SHP77 (cell line): ENCODE data around the gene MVD.
A peak's percentile ranks its signal among the peaks of the same experiment; 100 is the strongest.

Experiments used
- DNase-seq, 2 experiments: peaks; one replicate each; lab custom pipeline; 2025; lab: John Stamatoyannopoulos, UW

Gene MVD

DNA sequence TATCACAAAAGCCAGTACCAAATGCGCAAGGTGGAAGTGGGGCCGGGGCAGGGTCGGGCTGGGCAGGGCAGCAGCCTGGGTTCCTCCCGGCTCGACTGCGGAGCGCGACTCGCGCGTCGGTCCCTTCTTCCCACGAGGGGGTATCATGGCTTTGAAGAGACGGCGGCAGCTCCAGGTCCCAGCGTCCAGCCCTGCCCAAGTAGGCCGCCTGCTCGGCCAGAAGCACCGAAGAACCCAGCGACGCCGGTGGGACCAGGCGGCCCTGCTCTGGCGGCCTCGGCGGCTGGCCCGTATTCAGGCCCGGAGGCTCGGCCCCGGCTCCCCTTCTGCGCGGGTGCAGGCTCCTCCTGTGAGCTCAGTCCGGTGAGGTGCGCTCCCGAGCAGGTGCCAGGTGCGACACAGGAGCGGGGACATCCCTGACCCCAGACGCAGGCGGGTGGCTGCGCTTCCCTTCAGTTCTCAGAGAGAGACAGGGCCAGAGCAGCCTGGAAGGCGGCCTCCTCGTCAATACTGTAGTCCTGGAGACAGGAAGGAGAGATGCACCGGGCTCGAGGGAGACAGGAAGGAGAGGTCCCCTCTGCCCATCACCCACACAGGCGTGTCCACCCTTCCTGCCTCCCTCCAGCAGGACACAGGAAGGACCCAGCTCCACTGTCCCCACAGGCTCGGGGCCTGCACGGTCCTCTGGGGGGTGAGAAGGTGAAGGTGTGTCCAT lies 34.4 kb upstream of the MVD start:
- no peak for DNase-seq

GRCh38 chr16:88696441-88696840 lies 33.5 kb upstream of the MVD start:
- DNase-seq, result no peak

DNA sequence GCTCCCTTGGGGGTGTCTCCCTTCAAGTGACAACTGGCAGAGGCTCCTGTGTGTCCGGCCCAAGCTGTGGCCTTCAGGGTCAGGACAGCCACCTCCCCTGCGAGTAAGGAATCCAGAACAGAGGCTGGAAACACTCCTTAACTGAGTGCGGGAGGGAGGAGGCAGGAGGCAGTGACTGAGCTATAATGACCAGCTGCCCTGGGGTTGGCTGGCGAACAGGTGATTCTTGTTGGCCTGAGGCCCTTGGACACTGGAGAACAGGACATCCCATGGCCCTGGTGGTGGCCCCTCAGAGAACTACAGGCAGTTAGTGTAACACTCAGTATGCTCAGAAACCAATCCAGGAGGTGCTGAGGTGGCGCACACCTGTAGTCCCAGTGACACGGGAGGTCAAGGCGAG lies 32.9 kb upstream of the MVD start:
- DNase-seq, result no peak

DNA sequence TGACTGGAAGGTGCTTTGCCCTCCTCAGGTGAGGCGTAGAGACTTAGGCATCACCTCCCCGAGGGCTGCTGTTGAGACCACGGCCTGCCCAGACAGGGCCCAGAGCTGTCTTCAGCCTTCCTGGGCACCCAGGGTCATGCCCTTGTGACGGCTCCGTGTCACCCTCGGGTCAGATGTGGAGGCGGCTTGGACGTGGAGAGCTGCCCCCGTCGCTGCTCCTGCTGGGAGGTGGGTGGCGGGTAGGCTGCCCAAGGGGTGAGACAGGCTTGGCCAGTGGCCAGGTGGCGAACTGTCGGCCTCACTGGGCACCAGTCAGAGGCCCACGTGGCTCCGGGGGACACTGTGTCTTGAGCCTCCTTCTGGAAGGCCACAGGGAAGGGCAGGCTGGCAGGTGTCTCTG lies 32.3 kb upstream of the MVD start:
- DNase-seq, result no peak

DNA sequence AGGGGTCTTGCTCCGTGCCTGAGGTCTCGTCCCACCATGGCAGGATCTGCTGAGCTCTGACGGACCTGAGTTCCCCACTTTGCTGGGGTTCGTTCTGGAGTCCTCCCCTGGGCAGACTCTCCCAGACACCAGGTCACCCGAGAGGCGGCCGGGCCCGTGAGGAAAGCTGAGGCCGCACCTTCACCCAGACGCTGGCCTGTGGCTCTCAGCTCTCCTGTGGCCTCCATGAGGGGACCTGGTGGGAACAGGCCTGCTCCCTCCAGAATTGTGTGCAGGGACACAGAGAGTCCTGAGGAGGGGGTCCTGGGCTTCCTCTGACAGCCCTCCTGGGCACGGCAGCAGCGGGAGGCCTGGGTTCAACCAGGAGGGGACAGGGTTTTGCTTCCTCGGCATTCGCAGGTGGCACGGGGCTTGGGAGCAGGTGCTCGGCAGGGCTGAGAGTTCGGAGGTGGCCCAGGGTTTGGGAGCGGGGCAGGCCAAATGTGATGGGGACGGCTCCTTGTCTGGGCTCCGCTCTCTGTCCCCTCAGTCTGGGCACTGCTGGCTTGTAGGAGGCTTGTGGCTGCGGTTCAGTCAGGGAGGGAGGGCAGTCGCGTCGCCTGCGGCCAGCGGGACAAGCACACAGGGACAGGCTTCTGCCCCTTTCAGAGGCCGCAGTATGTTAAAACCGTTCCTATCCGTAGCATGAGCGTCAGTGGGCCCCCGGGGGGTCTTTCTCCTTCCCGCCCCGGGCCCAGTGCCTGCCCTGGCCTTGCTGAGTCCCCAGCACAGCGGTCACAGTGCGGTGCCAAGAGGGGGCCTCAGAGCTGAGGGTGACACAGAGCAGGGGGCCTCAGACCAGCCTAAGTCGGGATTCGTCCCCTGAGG lies 31.6 kb upstream of the MVD start:
- no peak for DNase-seq

DNA sequence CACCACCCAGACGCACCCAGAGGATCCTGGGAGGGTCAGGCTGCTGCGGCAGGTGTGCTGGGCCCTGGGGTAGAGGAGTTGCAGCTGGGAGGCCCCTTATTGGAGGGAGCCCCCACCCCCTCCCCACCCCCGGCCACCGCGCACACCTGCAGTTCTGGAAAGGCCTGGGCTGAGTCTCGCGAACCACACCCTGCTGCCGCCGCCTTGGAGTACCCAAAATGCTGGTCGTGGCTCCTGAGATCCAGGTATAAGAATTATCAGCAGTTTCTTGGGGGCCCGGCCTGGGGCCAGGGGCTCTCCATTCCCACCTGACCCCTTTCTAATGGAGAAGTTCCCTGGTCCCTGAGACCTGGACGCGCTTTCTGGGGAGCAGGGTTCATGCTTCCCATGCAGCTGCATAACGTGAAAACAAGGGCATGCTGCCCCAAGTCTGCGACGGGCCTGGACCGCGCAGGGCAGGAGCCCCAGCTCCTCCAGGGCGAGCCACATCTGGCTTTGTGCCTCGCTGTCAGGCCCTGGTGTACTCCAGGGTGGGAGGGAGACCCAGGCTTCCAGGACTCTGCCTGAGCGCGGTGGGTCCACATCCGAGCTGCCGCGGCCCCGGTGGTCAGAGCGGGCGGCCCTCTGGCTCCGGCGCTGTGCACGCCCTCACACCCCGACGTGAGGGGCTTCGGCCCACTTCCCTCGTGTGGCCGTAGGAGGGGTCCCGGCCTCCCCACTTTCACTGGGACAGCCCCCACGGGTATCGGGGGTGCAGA lies 30.7 kb upstream of the MVD start:
- no peak for DNase-seq

- DNase-seq, result no peak
Measured at GRCh38 chr16:88692861-88693260, 30.0 kb upstream of the MVD start.

DNA sequence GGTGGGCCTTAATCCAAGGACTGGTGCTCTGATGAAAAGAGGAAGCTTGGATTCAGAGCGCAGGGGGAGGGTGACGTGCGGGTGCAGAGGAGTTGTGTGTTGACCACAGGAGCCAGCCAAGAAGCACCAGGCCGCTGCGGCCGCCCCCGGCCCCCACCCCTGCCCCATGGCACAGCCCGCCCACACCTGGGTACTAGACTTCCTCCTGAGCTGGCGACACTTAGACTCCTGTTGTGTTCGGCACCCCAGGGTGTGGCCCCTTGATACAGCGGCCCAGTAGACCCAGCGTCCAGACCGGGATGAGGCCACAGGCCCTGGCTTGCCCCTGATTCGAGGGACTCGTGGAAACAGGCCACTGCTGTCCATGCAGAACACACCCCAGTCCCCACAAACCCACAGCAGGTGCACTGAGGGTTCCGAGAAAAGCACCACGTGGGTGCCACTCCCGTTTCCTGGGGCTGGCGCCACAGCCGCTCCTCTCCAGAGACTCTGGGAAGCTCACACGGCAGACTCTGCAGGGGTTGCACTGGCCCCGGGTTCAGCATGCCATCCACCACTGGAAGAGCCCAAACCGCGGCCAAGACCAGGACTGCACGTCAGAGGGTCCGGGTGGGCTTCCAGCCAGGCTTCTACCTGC lies 29.2 kb upstream of the MVD start:
- DNase-seq, result no peak

- DNase-seq, result no peak
Measured at GRCh38 chr16:88691129-88691813, 28.4 kb upstream of the MVD start.

GRCh38 chr16:88690341-88691128 lies 27.6 kb upstream of the MVD start:
- DNase-seq, result no peak

- DNase-seq, result peak; percentile 40 to 48
Measured at GRCh38 chr16:88688013-88688778, 25.3 kb upstream of the MVD start.

GRCh38 chr16:88687676-88688012 lies 24.8 kb upstream of the MVD start:
- no peak for DNase-seq

GRCh38 chr16:88687254-88687576 lies 24.3 kb upstream of the MVD start:
- DNase-seq, result no peak

- DNase-seq, result peak; percentile 68 to 74
Measured at GRCh38 chr16:88686439-88687253, 23.8 kb upstream of the MVD start, which contains the start of gene SNAI3. SNAI3 (minus strand) TSS chr16:88686507; CDS start chr16:88686406, 101 bp downstream.

DNA sequence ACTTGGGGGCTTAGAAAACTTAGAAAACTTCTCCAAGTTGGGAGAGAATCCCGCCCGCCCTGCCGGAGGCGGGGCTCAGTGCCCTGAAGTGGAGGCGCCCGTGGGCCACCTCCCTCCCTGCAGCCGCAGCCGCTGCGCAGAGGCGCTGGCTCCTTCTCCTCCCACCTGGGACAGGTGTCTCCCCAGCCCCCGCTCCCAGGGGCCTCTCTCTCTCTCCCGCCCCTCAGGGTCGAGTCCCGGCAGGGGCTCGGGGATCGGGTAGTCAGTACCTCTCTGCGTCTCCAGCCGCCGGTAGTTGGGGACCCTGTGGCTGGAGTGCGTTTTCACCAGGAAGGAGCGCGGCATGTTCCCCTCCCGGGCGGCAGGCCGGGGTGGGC lies 23.2 kb upstream of the MVD start:
- DNase-seq, result no peak

DNA sequence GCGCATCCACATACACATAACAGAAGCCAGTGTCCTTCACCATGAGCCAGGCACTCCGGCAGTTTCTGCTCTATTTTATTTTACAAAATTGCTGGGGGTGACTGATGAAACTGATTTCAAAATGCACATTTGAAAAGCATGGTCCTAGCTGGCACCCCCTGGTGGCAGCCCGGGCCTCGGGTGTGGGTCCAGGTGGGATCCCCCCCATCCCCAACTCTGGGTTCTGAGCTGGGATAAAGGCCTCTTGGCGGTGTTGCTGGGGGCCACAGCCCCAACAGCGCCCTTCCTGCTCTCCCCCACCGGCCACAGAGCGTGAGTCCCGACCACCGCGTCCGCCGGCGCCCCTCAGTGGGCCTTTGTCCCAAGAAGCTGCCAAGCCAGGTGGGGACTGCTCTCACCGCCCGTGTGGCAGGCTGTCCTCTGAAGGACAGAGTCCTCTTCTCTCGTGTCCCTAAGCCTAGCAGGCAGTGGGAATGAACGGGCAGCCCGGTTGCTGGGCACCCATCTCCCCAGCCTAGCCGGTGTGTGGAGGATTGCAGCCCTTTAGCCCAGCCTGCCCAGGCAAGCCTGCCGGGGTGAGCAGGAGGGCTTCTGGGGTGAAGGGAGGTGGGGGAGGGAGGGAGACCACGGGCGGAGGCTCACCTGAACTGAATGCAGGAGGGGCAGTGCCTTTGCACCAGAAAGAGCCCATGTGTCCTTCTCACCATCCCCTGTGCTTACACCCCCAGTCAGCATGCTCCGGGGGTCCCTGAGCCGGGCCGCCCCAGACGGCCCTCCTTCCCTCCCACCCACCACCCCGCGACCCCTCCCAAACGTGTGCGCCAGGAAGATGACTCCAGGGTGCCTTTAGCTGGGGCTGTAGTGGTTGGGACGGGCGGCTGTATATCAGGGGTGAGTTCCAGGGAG lies 22.5 kb upstream of the MVD start:
- no peak for DNase-seq

GRCh38 chr16:88684569-88685155 lies 21.8 kb upstream of the MVD start:
- no peak for DNase-seq
